ENCODE data around the gene CYTH1. TPM values are rescaled to one million over a fixed set of nuclear protein-coding genes. Genes with fewer than 3 reads are reported as not detected.

The CYTH1 gene
- total and polyA plus RNA-seq, 10 of the 15 experiments (the other 5 are each of a cell fraction or from before 2014, with no cell fraction given): 6.6 to 188 (median 145) TPM

GRCh38 chr17:78706271-78706915, 75.7 kb downstream of the CYTH1 start:
- intact Hi-C loops (cut with micrococcal nuclease; ENCODE audit: unreplicated experiment): loop anchor here (1.0 kb wide), 1 partner anchor 18 kb away; no protein-coding TSS in a partner anchor
- Histone ChIP-seq H4K20me1 (ENCODE audit: control insufficient read depth, insufficient read depth) (no peaks in the 10 kb centered on the region), H3K79me2 (ENCODE audit: control insufficient read depth, insufficient read depth, low read length) (peaks cover 79% of the 10 kb centered on the region), H2AFZ (ENCODE audit: control insufficient read depth, low read depth, low read length) (no peak overlapping the region), H3K4me3 (0 out of 2 replicates have a peak overlapping the region, but pooled peaks have one; percentile 31), H3K27ac (ENCODE audit: control insufficient read depth, insufficient read depth) (peak overlapping the region; percentile 99), H3K4me1 (ENCODE audit: control insufficient read depth, insufficient read depth, low read length) (peaks cover 60% of the 10 kb centered on the region), H3K36me3 (ENCODE audit: control insufficient read depth in 2 of 2, insufficient read depth in 2 of 2, low read length in 1 of 2) (peaks cover 23 to 41% of the 10 kb centered on the region in 2 experiments), H3K4me2 (ENCODE audit: control insufficient read depth, insufficient read depth) (peak overlapping the region; percentile 65), H3K9me3 (replicated peaks; ENCODE audit: control insufficient read depth, insufficient read depth, low read length) (no peaks in the 10 kb centered on the region), H3K9ac (ENCODE audit: control insufficient read depth, insufficient read depth, low read length) (peak overlapping the region; percentile 73), H3K27me3 (replicated peaks in 1 of 2; ENCODE audit: control insufficient read depth in 2 of 2, insufficient read depth in 2 of 2, low read length in 1 of 2) (no peaks in the 10 kb centered on the region)
- FAIRE-seq: peak; percentile 95
- BruUV-seq (replicated peaks): TSS peak; percentile 75
- in situ Hi-C loops (cut with MboI): no loop called here
- peak; percentile 80 for ATAC-seq
- ChIA-PET CTCF (interaction anchor here (0.9 to 8.0 kb wide), 12 partner anchors 7 to 666 kb away, joined by 3 to 85 read pairs (median 42); no protein-coding TSS in a partner anchor), SMC1A (ENCODE audit: uncharacterized antibody, unreplicated experiment) (interaction anchor here (0.8 to 16.2 kb wide), 12 partner anchors 10 to 261 kb away, joined by 3 to 490 read pairs (median 6); no protein-coding TSS in a partner anchor), POLR2A (interaction anchor here (0.6 to 13.9 kb wide), 8 partner anchors 10 to 68 kb away, joined by 4 to 384 read pairs (median 30); no protein-coding TSS in a partner anchor), RAD21 (ENCODE audit: unreplicated experiment) (interaction anchor here (0.6 to 20.7 kb wide), 9 partner anchors 10 to 210 kb away, joined by 3 to 537 read pairs (median 39); no protein-coding TSS in a partner anchor)
- under 1% methylated on average over 9 of the region's 10 CpGs for WGBS (ENCODE audit: insufficient coverage, insufficient replicate concordance, low lambda C conversion rate, missing lambda C conversion rate)
- peak; percentile 97 for DNase-seq (ENCODE audit: low read depth, low spot score)
- TF ChIP-seq E2F4 (IDR thresholded peaks at IDR 0.05; ENCODE audit: low read depth, low read length) (no peak), NKRF (conservative IDR thresholded peaks at IDR 0.05) (no peak), ZNF24 (IDR thresholded peaks at IDR 0.05) (peak; percentile 94), SUZ12 (IDR thresholded peaks at IDR 0.05; ENCODE audit: unreplicated experiment) (no peak), MYB (IDR thresholded peaks at IDR 0.05; ENCODE audit: borderline replicate concordance, low read depth, low read length) (no peak), ESRRA (IDR thresholded peaks at IDR 0.05; ENCODE audit: low read length) (no peak), MEF2B (IDR thresholded peaks at IDR 0.05; ENCODE audit: partially characterized antibody, poor library complexity, severe bottlenecking) (peak; percentile 65), CBFB (IDR thresholded peaks at IDR 0.05; ENCODE audit: low read depth) (peak; percentile 76; the same call in 1 of the 2 replicates), GABPA (IDR thresholded peaks at IDR 0.05; ENCODE audit: low read depth) (no peak), WRNIP1 (IDR thresholded peaks at IDR 0.05; ENCODE audit: borderline replicate concordance, low read depth, low read length) (no peak), CREB1 (IDR thresholded peaks at IDR 0.05; ENCODE audit: low read depth) (peak; percentile 65; the same call in 1 of the 2 replicates), IRF3 (IDR thresholded peaks at IDR 0.05) (no peak), MTA3 (IDR thresholded peaks at IDR 0.05; ENCODE audit: borderline replicate concordance, low read length) (peak; percentile 62; the same call in 1 of the 2 replicates), NFIC (IDR thresholded peaks at IDR 0.05; ENCODE audit: low read depth, low read length) (peak; percentile 95), PRDM15 (CRISPR knock-in tag; IDR thresholded peaks at IDR 0.05) (no peak)

Measured in GM12878 (cell line).